SK-N-MC (cell line): ENCODE results near the gene PRDM16.

ENCODE experiments used
- EZH2 ChIP-seq: fragments of 200-600 bp; sonication (generic); IDR thresholded peaks from one replicate; pipeline ENCODE4 v1.6.1; 2017; ENCODE audit warnings: antibody characterized with exemption
- FOXP2 ChIP-seq: optimal IDR thresholded peaks from 2 replicates; pipeline ENCODE3; 2011; ENCODE audit warnings: mild to moderate bottlenecking, moderate library complexity; ENCODE audit not compliant: insufficient read depth; ENCODE audit errors: extremely low read length, control extremely low read depth
- POLR2AphosphoS5 ChIP-seq: IDR thresholded peaks from 2 replicates; pipeline ENCODE4 v1.6.1; 2012; ENCODE audit warnings: mild to moderate bottlenecking, low read depth, low read length, borderline replicate concordance

GRCh38 chr1:3097861-3098260 lies 28.9 kb downstream of the PRDM16 start:
- TF ChIP-seq POLR2AphosphoS5 (no peak), FOXP2 (no peak), EZH2 (no peak)
